22Rv1 (cell line): Measurements from ENCODE around the gene ZAR1L.

Source experiments
- CTCF ChIP-seq: fragments of 450-650 bp; IDR thresholded peaks from 2 replicates; pipeline ENCODE4 v1.5.1; 2017; ENCODE audit warnings: mild to moderate bottlenecking
- ZFX ChIP-seq: fragments of 450-650 bp; IDR thresholded peaks from 2 replicates; pipeline ENCODE4 v1.6.1; 2017; ENCODE audit warnings: antibody characterized with exemption, borderline replicate concordance

GRCh38 chr13:32277839-32278238, 37.3 kb downstream of the ZAR1L start:
- no peak for TF ChIP-seq CTCF
- no peak for TF ChIP-seq ZFX
